Body of pancreas (tissue), 4 donors: ENCODE data around the gene CCN5. TPM values are rescaled to one million over a fixed set of nuclear protein-coding genes. Genes with fewer than 3 reads are reported as not detected.

Source experiments
- ATAC-seq: fragments of 150-250 bp; one replicate; pipeline ENCODE4 v1.9.1; 2016
- DNase-seq, 4 donors: peaks; one replicate each; pipeline ENCODE4 v3.0.0-alpha.2; 2019
- H3K27ac ChIP-seq, 4 donors: fragments of 200-600 bp; sonication (generic); 1 replicate in 3 of 4; 2 replicates in 1 of 4; pipeline versions ENCODE4 v1.5.1 to v1.6.1; 2016 to 2019; ENCODE audit warnings: mild to moderate bottlenecking in 1 of 4, mixed read lengths in 1 of 4, moderate library complexity in 1 of 4
- H3K27me3 ChIP-seq, 2 donors: fragments of 200-600 bp; sonication (generic); one replicate each; pipeline ENCODE4 v1.6.0; 2016; ENCODE audit warnings: mild to moderate bottlenecking in 1 of 2
- H3K36me3 ChIP-seq, 2 donors: fragments of 200-600 bp; sonication (generic); replicated peaks in 1 of 2; 2 replicates each; pipeline ENCODE4 v1.5.1; 2016; ENCODE audit warnings: low read depth in 2 of 2; ENCODE audit not compliant: insufficient read depth in 1 of 2
- H3K4me1 ChIP-seq: fragments of 200-600 bp; sonication (generic); one replicate; pipeline ENCODE4 v1.6.0; 2016
- H3K4me3 ChIP-seq, 2 donors: fragments of 200-600 bp; sonication (generic); 1 replicate in 1 of 2; 2 replicates in 1 of 2; pipeline ENCODE4 v1.5.1; 2016 to 2019
- H3K9me3 ChIP-seq, 3 donors: fragments of 200-600 bp; sonication (generic); 1 replicate in 2 of 3; 2 replicates in 1 of 3; pipeline ENCODE4 v1.5.1; 2016
- POLR2A ChIP-seq, 3 donors: fragments of 450-650 bp; IDR thresholded peaks; one replicate each; pipeline ENCODE4 v1.6.1; 2016; ENCODE audit warnings: antibody characterized with exemption in 3 of 3, mild to moderate bottlenecking in 2 of 3
- WGBS, 2 donors: methylation state at CpG; one replicate each; pipeline ENCODE4 v1.1.5; 2017; 5-methylcytosine and 5-hydroxymethylcytosine counted together
- intact Hi-C: fragments of 100-400 bp; cut with DNase I; formaldehyde crosslinking; loops from one replicate; pipeline ENCODE4 v1.15.1; 2023
- total RNA-seq, 2 donors: library from RNA; depleted of rRNA; stranded (reverse); fragments of >200 nt; gene quantifications; one replicate each; pipeline ENCODE4 v1.1.0, GENCODE V29; 2016
- TF ChIP-seq, protein P1 (sequence below), 7 experiments: fragments of 450-650 bp in 4 of 7; fragments of 200-600 bp in 3 of 7; sonication (generic) in 3 of 7; IDR thresholded peaks; one replicate each; pipeline ENCODE4 v1.5.1; 2016 to 2019; ENCODE audit warnings: antibody characterized with exemption in 7 of 7

CCN5 gene
- total RNA-seq, 2 donors from 2014 or later, result 7.9 to 18.2 TPM

DNA sequence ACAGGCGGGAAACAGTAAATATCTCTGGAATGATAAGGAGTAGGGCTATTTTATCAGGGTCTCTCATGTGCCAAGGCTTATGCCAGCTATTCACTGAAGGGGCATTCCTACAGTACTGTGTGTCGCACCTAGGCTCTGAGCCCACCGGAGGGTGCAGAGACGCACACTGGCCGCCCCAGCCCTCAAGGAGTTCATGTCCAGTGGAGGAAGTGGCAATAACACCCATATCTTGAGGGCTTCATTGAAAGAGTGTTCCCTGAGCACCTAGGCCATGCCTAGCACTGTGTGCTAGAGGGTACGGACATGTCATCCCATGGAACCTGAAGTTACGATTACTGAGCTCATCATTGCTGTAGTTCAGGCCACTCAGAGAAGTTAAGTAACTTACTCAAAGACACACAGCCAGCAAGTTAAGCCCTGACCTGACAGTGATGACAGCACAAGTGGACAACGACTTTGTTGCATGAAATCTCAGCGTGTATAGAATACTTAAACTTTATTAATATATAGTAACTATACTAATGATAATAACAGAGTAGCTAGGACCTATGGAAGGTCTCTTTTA, 8.7 kb downstream of the CCN5 start:
- TF ChIP-seq, protein P1, sequence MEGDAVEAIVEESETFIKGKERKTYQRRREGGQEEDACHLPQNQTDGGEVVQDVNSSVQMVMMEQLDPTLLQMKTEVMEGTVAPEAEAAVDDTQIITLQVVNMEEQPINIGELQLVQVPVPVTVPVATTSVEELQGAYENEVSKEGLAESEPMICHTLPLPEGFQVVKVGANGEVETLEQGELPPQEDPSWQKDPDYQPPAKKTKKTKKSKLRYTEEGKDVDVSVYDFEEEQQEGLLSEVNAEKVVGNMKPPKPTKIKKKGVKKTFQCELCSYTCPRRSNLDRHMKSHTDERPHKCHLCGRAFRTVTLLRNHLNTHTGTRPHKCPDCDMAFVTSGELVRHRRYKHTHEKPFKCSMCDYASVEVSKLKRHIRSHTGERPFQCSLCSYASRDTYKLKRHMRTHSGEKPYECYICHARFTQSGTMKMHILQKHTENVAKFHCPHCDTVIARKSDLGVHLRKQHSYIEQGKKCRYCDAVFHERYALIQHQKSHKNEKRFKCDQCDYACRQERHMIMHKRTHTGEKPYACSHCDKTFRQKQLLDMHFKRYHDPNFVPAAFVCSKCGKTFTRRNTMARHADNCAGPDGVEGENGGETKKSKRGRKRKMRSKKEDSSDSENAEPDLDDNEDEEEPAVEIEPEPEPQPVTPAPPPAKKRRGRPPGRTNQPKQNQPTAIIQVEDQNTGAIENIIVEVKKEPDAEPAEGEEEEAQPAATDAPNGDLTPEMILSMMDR (IDR thresholded peaks at IDR 0.05), result no peak
- no peak for TF ChIP-seq POLR2A (IDR thresholded peaks at IDR 0.05)
- ATAC-seq, result no peak
- intact Hi-C loops, result no loop called here
- H3K4me1 ChIP-seq, result peaks cover 4% of the 10 kb centered on the region
- no peak for DNase-seq
- H3K27ac ChIP-seq, result no peak overlapping the region
- no peaks in the 10 kb centered on the region for H3K36me3 ChIP-seq
- no peaks in the 10 kb centered on the region for H3K27me3 ChIP-seq
- no peaks in the 10 kb centered on the region for H3K9me3 ChIP-seq
- WGBS, 2 donors, result 80 to 89% methylated on average over 7 to 9 of the region's 9 CpGs
- no peak overlapping the region for H3K4me3 ChIP-seq

DNA sequence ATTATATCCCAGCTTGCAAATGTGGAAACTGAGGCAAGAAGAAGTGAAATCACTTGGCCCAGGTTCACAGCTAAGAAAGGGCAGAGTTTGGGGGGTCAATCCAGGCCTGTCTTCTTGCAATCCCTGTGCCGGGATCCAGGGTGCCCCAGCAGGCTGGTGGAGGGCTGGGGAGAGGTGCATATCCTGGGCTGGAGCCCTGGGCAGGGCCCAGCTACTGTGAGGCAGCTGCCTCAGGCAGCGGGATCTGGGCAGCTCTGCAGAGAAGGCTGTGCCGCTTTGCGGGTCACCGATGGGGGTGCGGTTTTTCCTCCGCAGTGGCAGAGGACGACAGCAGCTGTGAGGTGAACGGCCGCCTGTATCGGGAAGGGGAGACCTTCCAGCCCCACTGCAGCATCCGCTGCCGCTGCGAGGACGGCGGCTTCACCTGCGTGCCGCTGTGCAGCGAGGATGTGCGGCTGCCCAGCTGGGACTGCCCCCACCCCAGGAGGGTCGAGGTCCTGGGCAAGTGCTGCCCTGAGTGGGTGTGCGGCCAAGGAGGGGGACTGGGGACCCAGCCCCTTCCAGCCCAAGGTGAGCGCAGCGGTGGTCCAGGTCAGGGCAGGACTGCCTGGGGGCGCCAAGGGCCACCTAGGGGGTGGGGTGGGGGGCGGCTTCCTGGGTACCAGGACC, 9.4 kb downstream of the CCN5 start:
- intact Hi-C loops, result no loop called here
- Histone ChIP-seq H3K4me3 (no peak overlapping the region), H3K27ac (no peak overlapping the region), H3K36me3 (no peaks in the 10 kb centered on the region), H3K4me1 (peaks cover 4% of the 10 kb centered on the region), H3K9me3 (no peaks in the 10 kb centered on the region), H3K27me3 (no peaks in the 10 kb centered on the region)
- DNase-seq (no peak), ATAC-seq (no peak)
- TF ChIP-seq, protein P1 (IDR thresholded peaks at IDR 0.05), result no peak
- TF ChIP-seq POLR2A (IDR thresholded peaks at IDR 0.05), result no peak
- 55 to 66% methylated on average over 12 to 19 of the region's 26 CpGs for WGBS, 2 donors

DNA sequence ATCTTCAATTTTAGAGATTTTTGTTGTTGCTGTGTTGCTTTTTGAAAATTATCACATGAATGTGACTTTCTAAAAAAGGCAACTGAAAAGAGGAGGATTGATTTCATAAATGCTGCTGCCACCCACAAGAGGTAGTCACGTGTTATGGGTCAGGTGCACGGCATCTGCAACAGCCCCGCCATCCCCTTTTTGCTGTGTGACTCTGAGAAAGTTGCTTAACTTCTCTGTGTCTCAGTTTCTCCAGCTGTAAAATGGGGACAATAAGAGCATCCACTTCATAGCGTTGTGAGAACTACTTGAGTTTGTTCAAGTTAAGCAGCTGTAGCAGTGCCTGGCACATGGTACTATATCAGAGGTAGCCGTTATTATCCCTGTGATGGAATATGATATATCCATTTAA, 10.7 kb downstream of the CCN5 start:
- WGBS, 2 donors, result 63 to 67% methylated on average over 5 of the region's 5 CpGs
- Histone ChIP-seq H3K27me3 (no peaks in the 10 kb centered on the region), H3K4me3 (no peak overlapping the region), H3K9me3 (no peaks in the 10 kb centered on the region), H3K36me3 (no peaks in the 10 kb centered on the region), H3K4me1 (peaks cover 4% of the 10 kb centered on the region), H3K27ac (no peak overlapping the region)
- intact Hi-C loops, result no loop called here
- TF ChIP-seq, protein P1 (IDR thresholded peaks at IDR 0.05), result no peak
- no peak for TF ChIP-seq POLR2A (IDR thresholded peaks at IDR 0.05)
- ATAC-seq (no peak), DNase-seq (no peak)

DNA sequence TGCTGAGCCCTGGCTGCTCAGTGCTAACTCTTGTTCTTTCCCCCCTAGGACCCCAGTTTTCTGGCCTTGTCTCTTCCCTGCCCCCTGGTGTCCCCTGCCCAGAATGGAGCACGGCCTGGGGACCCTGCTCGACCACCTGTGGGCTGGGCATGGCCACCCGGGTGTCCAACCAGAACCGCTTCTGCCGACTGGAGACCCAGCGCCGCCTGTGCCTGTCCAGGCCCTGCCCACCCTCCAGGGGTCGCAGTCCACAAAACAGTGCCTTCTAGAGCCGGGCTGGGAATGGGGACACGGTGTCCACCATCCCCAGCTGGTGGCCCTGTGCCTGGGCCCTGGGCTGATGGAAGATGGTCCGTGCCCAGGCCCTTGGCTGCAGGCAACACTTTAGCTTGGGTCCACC, 11.9 kb downstream of the CCN5 start:
- WGBS, 2 donors, result 71 to 82% methylated on average over 5 to 10 of the region's 11 CpGs
- no peak overlapping the region for H3K27ac ChIP-seq

More for the DNA sequence above, 11.9 kb downstream of the CCN5 start:
- intact Hi-C loops, result no loop called here
- DNase-seq (no peak), ATAC-seq (no peak)
- Histone ChIP-seq H3K9me3 (no peaks in the 10 kb centered on the region), H3K4me1 (no peaks in the 10 kb centered on the region), H3K27me3 (no peaks in the 10 kb centered on the region), H3K4me3 (no peak overlapping the region), H3K36me3 (no peaks in the 10 kb centered on the region)
- TF ChIP-seq POLR2A (IDR thresholded peaks at IDR 0.05), result no peak
- TF ChIP-seq, protein P1 (IDR thresholded peaks at IDR 0.05), result no peak
